WTC11 (cell line): Measurements from ENCODE around the gene TM4SF18.

ENCODE experiments used
- ATF1 ChIP-seq: sonication (generic); formaldehyde crosslinking; IDR thresholded peaks from 2 replicates; pipeline ENCODE4 v1.8.1; 2023; ENCODE audit warnings: mild to moderate bottlenecking, moderate library complexity, missing genetic modification reagents
- CTCF ChIP-seq: fragments of 200-600 bp; IDR thresholded peaks from 2 replicates; pipeline ENCODE4 v1.8.0; 2022; ENCODE audit warnings: antibody characterized with exemption
- GABPB1 ChIP-seq: sonication (generic); formaldehyde crosslinking; IDR thresholded peaks from 2 replicates; pipeline ENCODE4 v1.8.1; 2023; ENCODE audit warnings: mild to moderate bottlenecking, missing genetic modification reagents
- PRRX2 ChIP-seq: fragments of 250-450 bp; sonication (Bioruptor Pico); IDR thresholded peaks from 2 replicates; pipeline ENCODE4 v1.8.0; 2021; ENCODE audit warnings: mild to moderate bottlenecking
- ZBTB21 ChIP-seq: sonication (generic); formaldehyde crosslinking; IDR thresholded peaks from 2 replicates; pipeline ENCODE4 v1.8.1; 2023; ENCODE audit warnings: mild to moderate bottlenecking, missing genetic modification reagents, borderline replicate concordance
- ZNF423 ChIP-seq: fragments of 250-450 bp; sonication (Bioruptor Pico); IDR thresholded peaks from 2 replicates; pipeline ENCODE4 v2.1.2; 2022; ENCODE audit warnings: mild to moderate bottlenecking, moderate library complexity
- TF ChIP-seq, protein P1 (sequence below): sonication (generic); formaldehyde crosslinking; IDR thresholded peaks from 2 replicates; pipeline ENCODE4 v1.8.0; 2023; ENCODE audit warnings: missing genetic modification reagents, mild to moderate bottlenecking, borderline replicate concordance
- TF ChIP-seq, protein P2 (sequence below): sonication (generic); formaldehyde crosslinking; IDR thresholded peaks from 2 replicates; pipeline ENCODE4 v1.8.1; 2023; ENCODE audit warnings: mild to moderate bottlenecking, missing genetic modification reagents, moderate library complexity

- TF ChIP-seq CTCF, result no peak
- no peak for TF ChIP-seq ZBTB21 (CRISPR knock-in tag)
- TF ChIP-seq, protein P1, sequence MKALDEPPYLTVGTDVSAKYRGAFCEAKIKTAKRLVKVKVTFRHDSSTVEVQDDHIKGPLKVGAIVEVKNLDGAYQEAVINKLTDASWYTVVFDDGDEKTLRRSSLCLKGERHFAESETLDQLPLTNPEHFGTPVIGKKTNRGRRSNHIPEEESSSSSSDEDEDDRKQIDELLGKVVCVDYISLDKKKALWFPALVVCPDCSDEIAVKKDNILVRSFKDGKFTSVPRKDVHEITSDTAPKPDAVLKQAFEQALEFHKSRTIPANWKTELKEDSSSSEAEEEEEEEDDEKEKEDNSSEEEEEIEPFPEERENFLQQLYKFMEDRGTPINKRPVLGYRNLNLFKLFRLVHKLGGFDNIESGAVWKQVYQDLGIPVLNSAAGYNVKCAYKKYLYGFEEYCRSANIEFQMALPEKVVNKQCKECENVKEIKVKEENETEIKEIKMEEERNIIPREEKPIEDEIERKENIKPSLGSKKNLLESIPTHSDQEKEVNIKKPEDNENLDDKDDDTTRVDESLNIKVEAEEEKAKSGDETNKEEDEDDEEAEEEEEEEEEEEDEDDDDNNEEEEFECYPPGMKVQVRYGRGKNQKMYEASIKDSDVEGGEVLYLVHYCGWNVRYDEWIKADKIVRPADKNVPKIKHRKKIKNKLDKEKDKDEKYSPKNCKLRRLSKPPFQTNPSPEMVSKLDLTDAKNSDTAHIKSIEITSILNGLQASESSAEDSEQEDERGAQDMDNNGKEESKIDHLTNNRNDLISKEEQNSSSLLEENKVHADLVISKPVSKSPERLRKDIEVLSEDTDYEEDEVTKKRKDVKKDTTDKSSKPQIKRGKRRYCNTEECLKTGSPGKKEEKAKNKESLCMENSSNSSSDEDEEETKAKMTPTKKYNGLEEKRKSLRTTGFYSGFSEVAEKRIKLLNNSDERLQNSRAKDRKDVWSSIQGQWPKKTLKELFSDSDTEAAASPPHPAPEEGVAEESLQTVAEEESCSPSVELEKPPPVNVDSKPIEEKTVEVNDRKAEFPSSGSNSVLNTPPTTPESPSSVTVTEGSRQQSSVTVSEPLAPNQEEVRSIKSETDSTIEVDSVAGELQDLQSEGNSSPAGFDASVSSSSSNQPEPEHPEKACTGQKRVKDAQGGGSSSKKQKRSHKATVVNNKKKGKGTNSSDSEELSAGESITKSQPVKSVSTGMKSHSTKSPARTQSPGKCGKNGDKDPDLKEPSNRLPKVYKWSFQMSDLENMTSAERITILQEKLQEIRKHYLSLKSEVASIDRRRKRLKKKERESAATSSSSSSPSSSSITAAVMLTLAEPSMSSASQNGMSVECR, result no peak
- TF ChIP-seq ATF1 (CRISPR knock-in tag), result no peak
- no peak for TF ChIP-seq PRRX2 (CRISPR knock-in tag)
- TF ChIP-seq, protein P2, sequence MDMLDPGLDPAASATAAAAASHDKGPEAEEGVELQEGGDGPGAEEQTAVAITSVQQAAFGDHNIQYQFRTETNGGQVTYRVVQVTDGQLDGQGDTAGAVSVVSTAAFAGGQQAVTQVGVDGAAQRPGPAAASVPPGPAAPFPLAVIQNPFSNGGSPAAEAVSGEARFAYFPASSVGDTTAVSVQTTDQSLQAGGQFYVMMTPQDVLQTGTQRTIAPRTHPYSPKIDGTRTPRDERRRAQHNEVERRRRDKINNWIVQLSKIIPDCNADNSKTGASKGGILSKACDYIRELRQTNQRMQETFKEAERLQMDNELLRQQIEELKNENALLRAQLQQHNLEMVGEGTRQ (CRISPR knock-in tag), result no peak
- no peak for TF ChIP-seq ZNF423 (CRISPR knock-in tag)
- no peak for TF ChIP-seq GABPB1 (CRISPR knock-in tag)
Measured at GRCh38 chr3:149362366-149362765, 28.9 kb upstream of the TM4SF18 start.
